Ascending aorta (tissue), 2 donors: Measurements from ENCODE around the gene ACTG1. TPM values are rescaled to one million over a fixed set of nuclear protein-coding genes. Genes with fewer than 3 reads are reported as not detected.

Experiments used
- DNase-seq, 2 donors: peaks; one replicate each; pipeline ENCODE4 v3.0.0-alpha.2; 2019; ENCODE audit warnings: low spot score in 2 of 2
- H3K27ac ChIP-seq, 2 donors: fragments of 200-600 bp; sonication (generic); one replicate each; pipeline ENCODE4 v1.5.1; 2016 to 2017; ENCODE audit warnings: mild to moderate bottlenecking in 1 of 2
- H3K27me3 ChIP-seq: fragments of 200-600 bp; sonication (generic); one replicate; pipeline ENCODE4 v1.5.1; 2017
- H3K36me3 ChIP-seq, 2 donors: fragments of 200-600 bp; sonication (generic); one replicate each; pipeline ENCODE4 v1.5.1; 2016
- H3K4me1 ChIP-seq, 2 donors: fragments of 200-600 bp; sonication (generic); one replicate each; pipeline ENCODE4 v1.5.1; 2016 to 2017; ENCODE audit warnings: mild to moderate bottlenecking in 1 of 2
- H3K4me3 ChIP-seq, 2 donors: fragments of 200-600 bp; sonication (generic); one replicate each; pipeline ENCODE4 v1.5.1; 2016 to 2017; ENCODE audit warnings: mild to moderate bottlenecking in 1 of 2
- H3K9me3 ChIP-seq, 2 donors: fragments of 200-600 bp; sonication (generic); one replicate each; pipeline ENCODE4 v1.5.1; 2016
- CTCF ChIP-seq, 3 experiments: fragments of 200-600 bp in 2 of 3; fragments of 450-650 bp in 1 of 3; sonication (generic) in 2 of 3; IDR thresholded peaks; one replicate each; pipeline ENCODE4 v1.5.1; 2016 to 2019; ENCODE audit warnings: antibody characterized with exemption in 3 of 3, mild to moderate bottlenecking in 1 of 3, moderate library complexity in 1 of 3
- intact Hi-C: fragments of 100-400 bp; cut with DNase I; formaldehyde crosslinking; loops from one replicate; pipeline ENCODE4 v1.15.1; 2023
- total RNA-seq: library from RNA; depleted of rRNA; stranded (reverse); fragments of >200 nt; gene quantifications from one replicate; pipeline ENCODE4 v1.1.0, GENCODE V29; 2016

Gene ACTG1
- total RNA-seq, result 6,075 TPM

GRCh38 chr17:81512562-81513371, at the start of gene ACTG1:
TSS of gene ACTG1 (minus strand) at chr17:81512799. CDS start at chr17:81512354, 445 bp downstream.
- no peaks in the 10 kb centered on the region for H3K9me3 ChIP-seq
- intact Hi-C loops, result loop anchor here (1.0 to 10.0 kb wide), 3 partner anchors 94 to 352 kb away; partner anchors contain the start of gene P4HB
- no peak for TF ChIP-seq CTCF (IDR thresholded peaks at IDR 0.05)
- peaks cover 40 to 45% of the 10 kb centered on the region in 2 donors for H3K36me3 ChIP-seq
- H3K27ac ChIP-seq, result peak within 1 kb of the TSS; percentile 95 to 100
- H3K27me3 ChIP-seq, result no peaks in the 10 kb centered on the region
- peak within 1 kb of the TSS; percentile 81 to 96 for H3K4me3 ChIP-seq
- peak; percentile 76 to 95 for DNase-seq
- H3K4me1 ChIP-seq, result peaks cover 4 to 20% of the 10 kb centered on the region in 2 donors

GRCh38 chr17:81561494-81561885, 48.9 kb upstream of the ACTG1 start:
- intact Hi-C loops, result no loop called here
- H3K27ac ChIP-seq, result peak overlapping the region; percentile 34 to 35

GRCh38 chr17:81558941-81559806, 46.6 kb upstream of the ACTG1 start:
- TF ChIP-seq CTCF (IDR thresholded peaks at IDR 0.05), result peak in 1 of 3 experiments; percentile 28
- Histone ChIP-seq H3K27ac (no peak overlapping the region), H3K9me3 (no peaks in the 10 kb centered on the region), H3K36me3 (peaks cover 41 to 67% of the 10 kb centered on the region in 2 donors), H3K4me1 (peaks cover 0 to 20% of the 10 kb centered on the region in 2 donors), H3K4me3 (no peak overlapping the region), H3K27me3 (no peaks in the 10 kb centered on the region)
- intact Hi-C loops, result no loop called here
- DNase-seq, result no peak

More at GRCh38 chr17:81561494-81561885, 48.9 kb upstream of the ACTG1 start:
- Histone ChIP-seq H3K36me3 (peaks cover 51 to 83% of the 10 kb centered on the region in 2 donors), H3K4me1 (peaks cover 16 to 35% of the 10 kb centered on the region in 2 donors), H3K4me3 (no peak overlapping the region), H3K27me3 (no peaks in the 10 kb centered on the region), H3K9me3 (no peaks in the 10 kb centered on the region)
- no peak for TF ChIP-seq CTCF (IDR thresholded peaks at IDR 0.05)
- no peak for DNase-seq

- no peak for DNase-seq
- Histone ChIP-seq H3K4me3 (no peak overlapping the region), H3K27ac (peak overlapping the region in 1 of 2 donors; percentile 70), H3K4me1 (peaks cover 8 to 23% of the 10 kb centered on the region in 2 donors), H3K9me3 (no peaks in the 10 kb centered on the region), H3K27me3 (no peaks in the 10 kb centered on the region), H3K36me3 (peaks cover 41 to 59% of the 10 kb centered on the region in 2 donors)
- intact Hi-C loops, result no loop called here
- TF ChIP-seq CTCF (IDR thresholded peaks at IDR 0.05), result no peak
Measured at GRCh38 chr17:81558115-81558468, 45.5 kb upstream of the ACTG1 start.

GRCh38 chr17:81557276-81558114, 44.9 kb upstream of the ACTG1 start:
- H3K27ac ChIP-seq, result peak overlapping the region; percentile 48 to 70
- no peak for TF ChIP-seq CTCF (IDR thresholded peaks at IDR 0.05)
- H3K4me1 ChIP-seq, result peaks cover 8 to 23% of the 10 kb centered on the region in 2 donors
- no peaks in the 10 kb centered on the region for H3K9me3 ChIP-seq
- no peaks in the 10 kb centered on the region for H3K27me3 ChIP-seq
- no peak for DNase-seq
- H3K36me3 ChIP-seq, result peaks cover 41 to 53% of the 10 kb centered on the region in 2 donors
- intact Hi-C loops, result no loop called here
- no peak overlapping the region for H3K4me3 ChIP-seq
